ENCODE data around the gene SLCO4A1. TPM values are rescaled to one million over a fixed set of nuclear protein-coding genes. Genes with fewer than 3 reads are reported as not detected.

SLCO4A1 gene
- total and polyA plus RNA-seq, 2 of the 4 experiments (the other 2 are of a cell fraction) = 0.72 to 1.1 TPM

DNA sequence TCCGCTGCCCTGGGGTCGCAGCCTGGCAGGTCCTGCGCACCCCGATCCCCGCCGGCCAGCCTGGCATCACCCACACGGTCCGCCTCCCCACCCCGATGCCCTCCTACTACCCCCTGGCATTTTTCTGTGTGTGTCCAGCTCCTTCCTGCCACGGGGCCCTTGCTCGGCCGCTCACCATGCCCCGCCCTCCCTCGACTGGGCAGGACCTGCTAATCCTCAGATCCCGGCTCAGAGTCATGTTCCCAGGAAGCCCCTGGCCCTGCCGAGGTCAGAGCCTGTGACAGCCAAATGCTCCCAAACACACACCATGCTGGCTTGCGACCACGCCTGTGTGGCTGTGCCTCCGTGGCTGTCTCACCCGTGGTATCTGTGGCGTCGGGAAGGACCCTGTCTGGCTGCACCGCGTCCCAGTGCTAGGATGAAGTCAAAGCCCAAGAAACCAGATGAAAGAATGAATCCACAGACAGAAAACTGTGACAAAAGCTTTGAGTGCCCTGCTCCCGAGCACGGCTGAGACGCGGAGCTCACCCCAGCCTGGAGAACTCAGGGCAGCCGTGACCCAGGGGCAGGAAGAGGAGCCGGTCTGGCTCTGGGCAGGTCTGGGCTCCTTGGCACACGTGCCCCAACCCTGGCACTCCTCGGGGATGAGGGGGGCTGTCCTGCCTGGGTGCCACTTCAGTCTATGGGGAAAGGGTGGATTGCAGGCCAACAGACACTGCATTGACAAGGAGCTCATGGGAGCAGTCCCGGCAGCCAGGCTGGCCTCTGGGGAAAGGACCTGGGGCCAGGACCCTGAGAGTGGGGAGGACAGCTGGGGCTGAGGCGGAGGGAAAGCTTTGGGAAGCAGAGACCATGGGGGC lies 20.8 kb upstream of the SLCO4A1 start:
- no peak overlapping the region for H3K23ac ChIP-seq (ENCODE audit: low read depth, low read length)
- H3K4me2 ChIP-seq (ENCODE audit: low read depth, low read length) = no peak overlapping the region
- intact Hi-C loops (cut with micrococcal nuclease) (no loop called here), dilution Hi-C loops (cut with HindIII; ENCODE audit: low sequenced_read_pairs, unreplicated experiment) (no loop called here), in situ Hi-C loops (cut with MboI; ENCODE audit: low sequenced_read_pairs) (loop anchor here (25.0 kb wide), 1 partner anchor 334 kb away; no protein-coding TSS in a partner anchor)
- CTCF ChIA-PET = no interaction called here
- no peak overlapping the region for H4K8ac ChIP-seq (ENCODE audit: low read depth in 2 of 2, low read length in 2 of 2)
- no peaks in the 10 kb centered on the region for H3K79me1 ChIP-seq (ENCODE audit: low read depth in 1 of 2, low read length in 2 of 2)
- H4K20me1 ChIP-seq (ENCODE audit: insufficient read depth, low read length) = no peaks in the 10 kb centered on the region
- H3K56ac ChIP-seq (ENCODE audit: extremely low read depth, insufficient read depth, low read length) = no peak overlapping the region
- POLR2A ChIA-PET (ENCODE audit: unreplicated experiment) = no interaction called here
- H2AFZ ChIP-seq (replicated peaks; ENCODE audit: low read length, poor library complexity) = peak overlapping the region; percentile 32
- no peak overlapping the region for H3K4ac ChIP-seq (ENCODE audit: low read depth, low read length)
- no peaks in the 10 kb centered on the region for H3K36me3 ChIP-seq (ENCODE audit: control insufficient read depth, insufficient read depth, low read length)
- 81% methylated on average over 12 of the region's 34 CpGs; no CpG with 5 or more reads in 1 of the 2 experiments for WGBS, 2 experiments (ENCODE audit: extremely low coverage in 2 of 2, insufficient read length in 1 of 2)
- no peak overlapping the region for H4K5ac ChIP-seq (ENCODE audit: low read depth, low read length)
- H4K91ac ChIP-seq (ENCODE audit: insufficient read depth, low read depth, low read length) = no peak overlapping the region
- no peak overlapping the region for H2BK20ac ChIP-seq (ENCODE audit: low read depth, low read length)
- H3K27ac ChIP-seq (ENCODE audit: insufficient read depth, low read length) = no peak overlapping the region
- H2BK15ac ChIP-seq (ENCODE audit: low read depth, low read length) = no peak overlapping the region
- no peak for TF ChIP-seq RAD21 (IDR thresholded peaks at IDR 0.05; ENCODE audit: low read length)
- no peak for TF ChIP-seq FOS (IDR thresholded peaks at IDR 0.05; ENCODE audit: low read depth, low read length)
- no peak for TF ChIP-seq CEBPB (IDR thresholded peaks at IDR 0.05; ENCODE audit: low read depth, low read length)
- TF ChIP-seq ELK1 (IDR thresholded peaks at IDR 0.05; ENCODE audit: borderline replicate concordance, low read depth, low read length) = no peak
- no peak for TF ChIP-seq RFX5 (IDR thresholded peaks at IDR 0.05; ENCODE audit: low read depth, low read length)
- no peak for TF ChIP-seq CTCF (conservative IDR thresholded peaks at IDR 0.05; ENCODE audit: low read depth, low read length)
- no peak for TF ChIP-seq USF2 (IDR thresholded peaks at IDR 0.05; ENCODE audit: low read depth, low read length)
- TF ChIP-seq BHLHE40 (IDR thresholded peaks at IDR 0.05; ENCODE audit: low read depth, low read length) = no peak
- no peak overlapping the region for H3K4me3 ChIP-seq (ENCODE audit: insufficient read depth, low read depth, low read length)
- ATAC-seq (ENCODE audit: low read depth) (no peak), DNase-seq (no peak)
- no TSS peak for BruUV-seq (replicated peaks)
- H2AK9ac ChIP-seq (replicated peaks; ENCODE audit: low read depth, low read length, poor library complexity) = peak overlapping the region; percentile 44
- H3K9ac ChIP-seq (ENCODE audit: low read depth, low read length) = no peak overlapping the region
- no peak overlapping the region for H3K18ac ChIP-seq (ENCODE audit: low read depth, low read length)
- no peak overlapping the region for H2BK5ac ChIP-seq (ENCODE audit: low read depth, low read length, poor library complexity, severe bottlenecking)
- no peaks in the 10 kb centered on the region; the same call in 1 of the 2 replicates for H3K27me3 ChIP-seq (ENCODE audit: control insufficient read depth, insufficient read depth, low read length)
- peaks cover 8% of the 10 kb centered on the region; the same call in 1 of the 2 replicates for H3K9me1 ChIP-seq (ENCODE audit: insufficient read depth, low read length)
- no peak overlapping the region for H3K14ac ChIP-seq (replicated peaks; ENCODE audit: low read depth, low read length)
- H2BK120ac ChIP-seq (ENCODE audit: low read depth, low read length) = no peak overlapping the region
- no peak overlapping the region for H2AK5ac ChIP-seq (ENCODE audit: low read depth, low read length)
- peaks cover 9% of the 10 kb centered on the region for H3K4me1 ChIP-seq (ENCODE audit: control insufficient read depth, insufficient read depth, low read length)
- H3K9me3 ChIP-seq (ENCODE audit: control insufficient read depth, insufficient read depth, low read length) = no peaks in the 10 kb centered on the region

All from IMR-90 (cell line).